A549 (cell line): ENCODE measurements around the gene CLEC2L. TPM values are rescaled to one million over a fixed set of nuclear protein-coding genes. Genes with fewer than 3 reads are reported as not detected.

Experiments
- ATAC-seq, 2 experiments: fragments of 200-7000 bp in 1 of 2; fragments of >200 bp in 1 of 2; cut with Nextera tagmentation in 1 of 2; cut with Tn5 transposase in 1 of 2; 3 replicates each; pipeline versions ENCODE4 v1.8.0 to v1.9.1; 2018 to 2020; ENCODE audit warnings: mild to moderate bottlenecking in 1 of 2, moderate library complexity in 1 of 2
- CTCF ChIA-PET: fragments of 300-600 bp; sonication (Branson Sonifier 250); formaldehyde crosslinking; extraction: SDS; loops from one replicate; lab custom pipeline; 2021; ENCODE audit warnings: antibody characterized with exemption, inconsistent platforms; lab: Yijun Ruan, JAX
- POLR2A ChIA-PET: fragments of 350-600 bp; formaldehyde crosslinking; extraction: SDS; loops from one replicate; lab custom pipeline; 2021; ENCODE audit warnings: antibody characterized with exemption, inconsistent platforms; lab: Yijun Ruan, JAX
- DNase-seq, 2 experiments: peaks; one replicate each; pipeline versions ENCODE4 v3.0.0 to v3.0.0-alpha.2; 2011 to 2016; ENCODE audit warnings: low read depth in 1 of 2, low spot score in 1 of 2
- FAIRE-seq: peaks from 2 replicates; lab custom pipeline; 2011; peaks lifted over from hg19 to GRCh38; lab: Jason Lieb, UNC
- H3K27ac ChIP-seq, 2 experiments: fragments of >200 bp; sonication (Bioruptor Twin); formaldehyde crosslinking; 3 replicates each; pipeline ENCODE4 v1.5.1; 2016 to 2017
- H3K4me1 ChIP-seq: fragments of >200 bp; sonication (Bioruptor Twin); formaldehyde crosslinking; 3 replicates; pipeline ENCODE4 v1.6.1; 2016
- H3K4me2 ChIP-seq: fragments of >200 bp; sonication (Bioruptor Twin); formaldehyde crosslinking; 3 replicates; pipeline ENCODE4 v1.6.1; 2016
- H3K4me3 ChIP-seq: fragments of >200 bp; sonication (Bioruptor Twin); formaldehyde crosslinking; 3 replicates; pipeline ENCODE4 v1.5.1; 2016
- H3K9me3 ChIP-seq: fragments of >200 bp; sonication (Bioruptor Twin); formaldehyde crosslinking; 3 replicates; pipeline ENCODE4 v1.6.1; 2016
- BCL3 ChIP-seq: fragments of >200 bp; sonication (Bioruptor Twin); formaldehyde crosslinking; IDR thresholded peaks from 3 replicates; pipeline ENCODE4 v1.6.1; 2016
- CBX2 ChIP-seq: fragments of 200-600 bp; sonication (generic); IDR thresholded peaks from 2 replicates; pipeline ENCODE4 v1.6.1; 2016; ENCODE audit warnings: low read depth, mild to moderate bottlenecking, borderline replicate concordance
- CEBPB ChIP-seq, 2 experiments: fragments of >200 bp in 1 of 2; sonication (Bioruptor Twin) in 1 of 2; formaldehyde crosslinking in 1 of 2; IDR thresholded peaks; 2 replicates each; pipeline ENCODE4 v1.6.1; 2012 to 2016
- CHD2 ChIP-seq: fragments of 150-350 bp; IDR thresholded peaks from 2 replicates; pipeline ENCODE4 v1.6.1; 2014; ENCODE audit warnings: low read length; ENCODE audit not compliant: partially characterized antibody
- EHF ChIP-seq: fragments of 250-450 bp; sonication (Bioruptor Pico); IDR thresholded peaks from 2 replicates; pipeline ENCODE4 v1.5.0; 2020; ENCODE audit warnings: mild to moderate bottlenecking
- FOSB ChIP-seq: fragments of 250-450 bp; sonication (Bioruptor Pico); IDR thresholded peaks from 2 replicates; pipeline ENCODE4 v1.5.0; 2020; ENCODE audit warnings: mild to moderate bottlenecking, moderate library complexity
- FOXS1 ChIP-seq: fragments of 250-450 bp; sonication (Bioruptor Pico); IDR thresholded peaks from 2 replicates; pipeline ENCODE4 v1.5.0; 2020; ENCODE audit warnings: mild to moderate bottlenecking, moderate library complexity
- GATA3 ChIP-seq: IDR thresholded peaks from 2 replicates; pipeline ENCODE4 v1.6.1; 2012; ENCODE audit warnings: borderline replicate concordance
- HEYL ChIP-seq: fragments of 250-450 bp; sonication (Bioruptor Pico); IDR thresholded peaks from 2 replicates; pipeline ENCODE4 v1.8.0; 2021; ENCODE audit warnings: mild to moderate bottlenecking, moderate library complexity
- HOXA7 ChIP-seq: fragments of 250-450 bp; sonication (Bioruptor Pico); IDR thresholded peaks from 2 replicates; pipeline ENCODE4 v1.5.0; 2020; ENCODE audit warnings: mild to moderate bottlenecking, moderate library complexity
- HOXB13 ChIP-seq: fragments of 250-450 bp; sonication (Bioruptor Pico); IDR thresholded peaks from 2 replicates; pipeline ENCODE4 v1.5.0; 2020; ENCODE audit warnings: low read depth, mild to moderate bottlenecking, moderate library complexity
- JUN ChIP-seq, 2 experiments: fragments of >200 bp; sonication (Bioruptor Twin); formaldehyde crosslinking; IDR thresholded peaks; 2 replicates in 1 of 2; 3 replicates in 1 of 2; pipeline ENCODE4 v1.6.1; 2016 to 2017
- KDM1A ChIP-seq: fragments of 200-600 bp; sonication (generic); IDR thresholded peaks from 2 replicates; pipeline ENCODE4 v1.6.1; 2016; ENCODE audit warnings: low read depth, mild to moderate bottlenecking
- MAFK ChIP-seq: fragments of 450-650 bp; IDR thresholded peaks from 2 replicates; pipeline ENCODE4 v1.6.1; 2014; ENCODE audit not compliant: partially characterized antibody
- MAZ ChIP-seq: fragments of 150-350 bp; IDR thresholded peaks from 2 replicates; pipeline ENCODE4 v1.6.1; 2014; ENCODE audit warnings: antibody characterized with exemption, low read depth, low read length, borderline replicate concordance
- NFE2L2 ChIP-seq: fragments of 150-350 bp; conservative IDR thresholded peaks from 2 replicates; pipeline ENCODE4 v1.6.1; 2014; ENCODE audit warnings: low read length
- NPAS2 ChIP-seq: fragments of 250-450 bp; sonication (Bioruptor Pico); IDR thresholded peaks from 2 replicates; pipeline ENCODE4 v1.8.0; 2022; ENCODE audit warnings: mild to moderate bottlenecking, moderate library complexity, borderline replicate concordance
- POLR2A ChIP-seq: IDR thresholded peaks from 2 replicates; pipeline ENCODE4 v1.6.1; 2012; ENCODE audit warnings: mild to moderate bottlenecking, low read length
- RFX5 ChIP-seq: fragments of 450-650 bp; IDR thresholded peaks from 2 replicates; pipeline ENCODE4 v1.7.1; 2014; ENCODE audit warnings: antibody characterized with exemption, mild to moderate bottlenecking, moderate library complexity
- TP53 ChIP-seq: fragments of 250-450 bp; sonication (Bioruptor Pico); IDR thresholded peaks from 2 replicates; pipeline ENCODE4 v1.5.0; 2021; ENCODE audit warnings: mild to moderate bottlenecking, moderate library complexity
- USF2 ChIP-seq: fragments of 450-650 bp; IDR thresholded peaks from 2 replicates; pipeline ENCODE4 v1.6.1; 2014; ENCODE audit warnings: antibody characterized with exemption
- ZC3H11A ChIP-seq: fragments of 450-650 bp; IDR thresholded peaks from 2 replicates; pipeline ENCODE4 v1.6.1; 2014; ENCODE audit warnings: antibody characterized with exemption, mild to moderate bottlenecking
- ZSCAN20 ChIP-seq: fragments of 250-450 bp; sonication (Bioruptor Pico); IDR thresholded peaks from 2 replicates; pipeline ENCODE4 v1.8.0; 2022; ENCODE audit warnings: mild to moderate bottlenecking, moderate library complexity
- WGBS: methylation state at CpG from one replicate; pipeline ENCODE4 v1.1.6; 2017; ENCODE audit errors: missing lambda C conversion rate; 5-methylcytosine and 5-hydroxymethylcytosine counted together
- polyA plus RNA-seq, 4 experiments: library from polyadenylated mRNA; depleted of rRNA in 3 of 4; stranded (reverse); fragments of >200 nt; fragmentation: RNase III in 1 of 4; extraction: RNeasy Plus Mini Kit Qiagen cat#74134 plus additional on column Dnase treatment in 1 of 4; gene quantifications; 2 replicates in 3 of 4; 3 replicates in 1 of 4; pipeline ENCODE4 v1.2.3, GENCODE V29; 2011 to 2017
- TF ChIP-seq, protein P1 (sequence below): IDR thresholded peaks from 2 replicates; pipeline ENCODE4 v1.6.1; 2012
- TF ChIP-seq, protein P2 (sequence below): fragments of >200 bp; sonication (Bioruptor Twin); formaldehyde crosslinking; IDR thresholded peaks from 2 replicates; pipeline ENCODE4 v1.6.1; 2016

The CLEC2L gene
- polyA plus RNA-seq, 2 of the 4 experiments (the other 2 are of a cell fraction) = 0.28 TPM; not detected in 1

- DNase-seq = no peak
- FAIRE-seq = no peak
- CTCF ChIA-PET = interaction anchor here (1.9 to 5.1 kb wide), 2 partner anchors 13 to 68 kb away, joined by 6 to 18 read pairs; no protein-coding TSS in a partner anchor
- no peak overlapping the region for H3K27ac ChIP-seq
- TF ChIP-seq ZC3H11A = no peak
- no peak for TF ChIP-seq HOXB13 (CRISPR knock-in tag)
- no peak for TF ChIP-seq JUN (IDR thresholded peaks at IDR 0.05)
- no peak for TF ChIP-seq HOXA7 (CRISPR knock-in tag)
- no peak for TF ChIP-seq BCL3
- no peak for TF ChIP-seq MAFK
- no peak for TF ChIP-seq ZSCAN20 (CRISPR knock-in tag)
- TF ChIP-seq, protein P1, sequence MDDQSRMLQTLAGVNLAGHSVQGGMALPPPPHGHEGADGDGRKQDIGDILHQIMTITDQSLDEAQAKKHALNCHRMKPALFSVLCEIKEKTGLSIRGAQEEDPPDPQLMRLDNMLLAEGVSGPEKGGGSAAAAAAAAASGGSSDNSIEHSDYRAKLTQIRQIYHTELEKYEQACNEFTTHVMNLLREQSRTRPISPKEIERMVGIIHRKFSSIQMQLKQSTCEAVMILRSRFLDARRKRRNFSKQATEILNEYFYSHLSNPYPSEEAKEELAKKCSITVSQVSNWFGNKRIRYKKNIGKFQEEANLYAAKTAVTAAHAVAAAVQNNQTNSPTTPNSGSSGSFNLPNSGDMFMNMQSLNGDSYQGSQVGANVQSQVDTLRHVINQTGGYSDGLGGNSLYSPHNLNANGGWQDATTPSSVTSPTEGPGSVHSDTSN = no peak
- no peaks in the 10 kb centered on the region for H3K4me1 ChIP-seq
- no peak overlapping the region for H3K4me2 ChIP-seq
- POLR2A ChIA-PET = no interaction called here
- no peak for ATAC-seq
- no peaks in the 10 kb centered on the region for H3K9me3 ChIP-seq
- H3K4me3 ChIP-seq = no peak overlapping the region
- WGBS = 92% methylated on average over 14 of the region's 14 CpGs
Measured at GRCh38 chr7:139567647-139568345, 44.3 kb downstream of the CLEC2L start.

DNA sequence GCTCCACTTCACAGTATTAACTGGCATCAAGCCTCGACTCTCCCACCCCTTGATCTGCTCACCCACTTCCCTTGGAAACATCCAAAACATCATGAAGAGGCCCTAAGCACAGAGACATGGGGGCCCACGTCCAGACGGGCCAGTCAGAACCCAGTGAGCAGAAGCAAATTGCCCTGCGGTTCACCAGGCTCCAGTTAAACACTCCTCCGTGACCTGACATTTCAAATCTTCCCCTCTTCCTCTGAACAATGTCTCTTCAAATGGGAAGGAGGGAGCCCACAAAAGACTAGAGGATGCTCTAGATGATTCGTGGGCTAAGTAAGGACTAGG lies 44.8 kb downstream of the CLEC2L start:
- no peak for DNase-seq
- Histone ChIP-seq H3K4me2 (no peak overlapping the region), H3K9me3 (no peaks in the 10 kb centered on the region), H3K4me3 (no peak overlapping the region), H3K4me1 (no peaks in the 10 kb centered on the region), H3K27ac (no peak overlapping the region)
- CTCF ChIA-PET = interaction anchor here (0.7 to 5.1 kb wide), 4 partner anchors 10 to 68 kb away, joined by 3 to 18 read pairs (median 4); no protein-coding TSS in a partner anchor
- no peak for FAIRE-seq
- POLR2A ChIA-PET = no interaction called here
- WGBS = 82% methylated on average over 6 of the region's 6 CpGs
- TF ChIP-seq ZSCAN20 (CRISPR knock-in tag) = no peak
- TF ChIP-seq CEBPB (IDR thresholded peaks at IDR 0.05) = no peak
- no peak for TF ChIP-seq HOXB13 (CRISPR knock-in tag)
- no peak for TF ChIP-seq CHD2
- no peak for TF ChIP-seq FOXS1 (CRISPR knock-in tag)
- no peak for TF ChIP-seq KDM1A
- no peak for TF ChIP-seq USF2
- TF ChIP-seq, protein P2, sequence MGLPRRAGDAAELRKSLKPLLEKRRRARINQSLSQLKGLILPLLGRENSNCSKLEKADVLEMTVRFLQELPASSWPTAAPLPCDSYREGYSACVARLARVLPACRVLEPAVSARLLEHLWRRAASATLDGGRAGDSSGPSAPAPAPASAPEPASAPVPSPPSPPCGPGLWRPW = no peak
- no peak for TF ChIP-seq GATA3
- TF ChIP-seq FOSB = no peak
- TF ChIP-seq NPAS2 (CRISPR knock-in tag) = no peak
- no peak for TF ChIP-seq NFE2L2
- no peak for TF ChIP-seq MAZ
- TF ChIP-seq EHF = no peak
- TF ChIP-seq POLR2A = no peak
- TF ChIP-seq HEYL (CRISPR knock-in tag) = no peak
- TF ChIP-seq RFX5 = no peak
- no peak for TF ChIP-seq CBX2
- TF ChIP-seq ZC3H11A = no peak
- TF ChIP-seq TP53 (CRISPR knock-in tag) = no peak
- TF ChIP-seq, all 56 proteins: peak for 0
- no peak for ATAC-seq
